Activated CD4-positive, alpha-beta T cell treated with anti-CD3 and anti-CD28 coated beads for 36 hours (primary cell): ENCODE data around the gene ALDH16A1. TPM values are rescaled to one million over a fixed set of nuclear protein-coding genes. Genes with fewer than 3 reads are reported as not detected.
A peak's percentile ranks its signal among the peaks of the same experiment; 100 is the strongest.

ENCODE experiments used
- ATAC-seq: fragments of 200-7000 bp; cut with Tn5 transposase; one replicate; pipeline ENCODE4 v1.10.0; 2021; ENCODE audit warnings: mild to moderate bottlenecking, moderate library complexity
- CTCF ChIA-PET: fragments of 350-600 bp; sonication (Branson Sonifier 250); formaldehyde crosslinking; loops from one replicate; lab custom pipeline; 2021; ENCODE audit warnings: antibody characterized with exemption; lab: Charles Lee
- POLR2A ChIA-PET: fragments of 350-600 bp; sonication (Branson Sonifier 250); formaldehyde crosslinking; loops from one replicate; lab custom pipeline; 2021; ENCODE audit warnings: antibody characterized with exemption, inconsistent platforms; lab: Charles Lee
- DNase-seq: peaks from one replicate; pipeline ENCODE4 v3.0.0-alpha.2; 2020
- H3K27ac Mint-ChIP-seq: one replicate; pipeline ENCODE4 v1.8.0; 2021; ENCODE audit warnings: mixed read lengths
- H3K27me3 Mint-ChIP-seq: one replicate; pipeline ENCODE4 v1.8.0; 2021; ENCODE audit warnings: mixed read lengths
- H3K36me3 Mint-ChIP-seq: one replicate; pipeline ENCODE4 v1.8.0; 2021; ENCODE audit warnings: low read depth, mixed read lengths
- H3K4me1 Mint-ChIP-seq: one replicate; pipeline ENCODE4 v1.8.0; 2021; ENCODE audit warnings: mixed read lengths
- H3K4me3 Mint-ChIP-seq: one replicate; pipeline ENCODE4 v1.8.0; 2021; ENCODE audit warnings: mild to moderate bottlenecking, moderate library complexity, mixed read lengths
- H3K9me3 Mint-ChIP-seq: one replicate; pipeline ENCODE4 v1.8.0; 2021; ENCODE audit warnings: low read depth, mixed read lengths
- intact Hi-C, 2 experiments: fragments of 100-400 bp; cut with DNase I in 1 of 2; cut with micrococcal nuclease in 1 of 2; formaldehyde crosslinking; loops; one replicate each; pipeline versions ENCODE4 v1.14.2 to v1.15.1; 2022 to 2024; cut with DNase I, micrococcal nuclease
- total RNA-seq, 2 experiments: library from RNA; stranded (reverse); gene quantifications; one replicate each; pipeline ENCODE4 v1.2.3, GENCODE V29; 2021

ALDH16A1 gene
- total RNA-seq, 2 experiments from 2014 or later: 26.8 to 33.3 TPM

- Mint-ChIP-seq H3K9me3 (no peaks in the 10 kb centered on the region), H3K4me3 (no peak overlapping the region), H3K4me1 (peaks cover 19% of the 10 kb centered on the region), H3K27ac (no peak overlapping the region), H3K27me3 (peaks cover 11% of the 10 kb centered on the region), H3K36me3 (no peaks in the 10 kb centered on the region)
- ChIA-PET CTCF (interaction anchor here (1.0 kb wide), 1 partner anchor 9 kb away, joined by 3 read pairs; no protein-coding TSS in a partner anchor), POLR2A (no interaction called here)
- intact Hi-C loops: no loop called here
- no peak for ATAC-seq
- no peak for DNase-seq
Observed at GRCh38 chr19:49415102-49415809, 37.8 kb upstream of the ALDH16A1 start.

- POLR2A ChIA-PET: no interaction called here
- CTCF ChIA-PET: interaction anchor here (1.0 kb wide), 1 partner anchor 8 kb away, joined by 3 read pairs; no protein-coding TSS in a partner anchor
- ATAC-seq (no peak), DNase-seq (no peak)
- Mint-ChIP-seq H3K27me3 (peaks cover 16% of the 10 kb centered on the region), H3K4me1 (peaks cover 21% of the 10 kb centered on the region), H3K4me3 (no peak overlapping the region), H3K27ac (no peak overlapping the region), H3K36me3 (no peaks in the 10 kb centered on the region), H3K9me3 (no peaks in the 10 kb centered on the region)
- intact Hi-C loops: no loop called here
Observed at GRCh38 chr19:49415810-49416200, 37.2 kb upstream of the ALDH16A1 start.

- intact Hi-C loops: no loop called here
- Mint-ChIP-seq H3K27me3 (peaks cover 29% of the 10 kb centered on the region), H3K4me3 (no peak overlapping the region), H3K9me3 (no peaks in the 10 kb centered on the region), H3K36me3 (no peaks in the 10 kb centered on the region), H3K27ac (no peak overlapping the region), H3K4me1 (peaks cover 18% of the 10 kb centered on the region)
- ATAC-seq (no peak), DNase-seq (no peak)
- ChIA-PET POLR2A (no interaction called here), CTCF (interaction anchor here (0.9 to 1.1 kb wide), 2 partner anchors 10 to 35 kb away, joined by 3 to 5 read pairs; partner anchors contain the start of gene PIH1D1)
Observed at GRCh38 chr19:49417088-49417487, 35.9 kb upstream of the ALDH16A1 start.

DNA sequence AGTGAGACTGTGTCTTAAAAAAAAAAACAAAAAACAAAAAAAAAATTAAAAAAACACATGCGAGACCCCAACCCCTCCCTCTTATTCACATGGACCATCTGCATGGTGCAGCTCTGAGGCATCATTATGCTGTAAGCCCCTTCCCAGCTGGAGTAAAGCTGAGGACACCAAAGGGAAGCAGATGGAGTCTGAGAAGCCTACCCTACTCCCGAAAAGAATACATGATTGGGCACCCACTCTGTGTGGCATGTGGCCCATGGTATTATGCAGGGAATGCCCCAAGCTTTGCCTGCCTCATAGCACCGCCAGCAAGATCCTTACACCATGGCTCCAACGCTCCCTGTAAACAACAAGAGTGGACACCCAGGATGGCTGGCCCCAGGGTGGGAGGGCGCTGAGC lies 34.5 kb upstream of the ALDH16A1 start:
- Mint-ChIP-seq H3K4me3 (no peak overlapping the region), H3K27me3 (peaks cover 38% of the 10 kb centered on the region), H3K9me3 (no peaks in the 10 kb centered on the region), H3K4me1 (peaks cover 23% of the 10 kb centered on the region), H3K36me3 (no peaks in the 10 kb centered on the region), H3K27ac (no peak overlapping the region)
- ATAC-seq (no peak), DNase-seq (no peak)
- intact Hi-C loops: no loop called here
- ChIA-PET POLR2A (no interaction called here), CTCF (interaction anchor here (0.7 to 1.9 kb wide), 5 partner anchors 9 to 163 kb away, joined by 3 to 9 read pairs (median 3); no protein-coding TSS in a partner anchor)

DNA sequence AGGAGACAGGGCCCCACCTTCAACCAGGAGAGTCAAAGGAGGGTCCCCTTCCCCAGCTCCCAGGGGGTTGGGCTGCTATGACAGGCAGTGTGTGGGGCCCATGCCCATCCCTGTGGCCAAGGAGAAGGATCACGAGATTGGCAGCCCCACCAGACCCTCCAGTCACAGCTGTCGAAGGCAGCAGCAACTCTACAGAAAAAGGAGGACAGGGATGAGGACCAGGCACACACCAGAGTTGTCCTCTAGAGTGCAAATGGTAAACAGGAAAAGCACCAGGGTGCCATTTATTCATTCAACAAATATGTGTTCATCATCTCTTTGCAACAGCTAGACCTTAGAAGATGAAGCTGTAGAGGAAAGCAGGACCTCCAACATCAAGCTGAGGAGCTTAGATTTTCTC lies 33.9 kb upstream of the ALDH16A1 start:
- H3K4me3 Mint-ChIP-seq: no peak overlapping the region
- H3K4me1 Mint-ChIP-seq: peaks cover 29% of the 10 kb centered on the region
- intact Hi-C loops: no loop called here
- peaks cover 44% of the 10 kb centered on the region for H3K27me3 Mint-ChIP-seq
- ChIA-PET CTCF (interaction anchor here (0.7 to 1.9 kb wide), 4 partner anchors 9 to 79 kb away, joined by 3 to 9 read pairs (median 4); no protein-coding TSS in a partner anchor), POLR2A (no interaction called here)
- no peaks in the 10 kb centered on the region for H3K36me3 Mint-ChIP-seq
- DNase-seq (no peak), ATAC-seq (no peak)
- no peak overlapping the region for H3K27ac Mint-ChIP-seq
- no peaks in the 10 kb centered on the region for H3K9me3 Mint-ChIP-seq

GRCh38 chr19:49420227-49420626 lies 32.8 kb upstream of the ALDH16A1 start:
- H3K9me3 Mint-ChIP-seq: no peaks in the 10 kb centered on the region
- no peak overlapping the region for H3K27ac Mint-ChIP-seq
- H3K4me1 Mint-ChIP-seq: peaks cover 32% of the 10 kb centered on the region
- POLR2A ChIA-PET: interaction anchor here (0.5 kb wide), 1 partner anchor 39 kb away, joined by 3 read pairs; no protein-coding TSS in a partner anchor
- H3K36me3 Mint-ChIP-seq: no peaks in the 10 kb centered on the region
- CTCF ChIA-PET: interaction anchor here (0.5 to 1.9 kb wide), 5 partner anchors 9 to 1787 kb away, joined by 3 to 9 read pairs (median 3); no protein-coding TSS in a partner anchor
- DNase-seq: no peak
- no peak for ATAC-seq
- no peak overlapping the region for H3K4me3 Mint-ChIP-seq
- H3K27me3 Mint-ChIP-seq: peaks cover 50% of the 10 kb centered on the region
- intact Hi-C loops: no loop called here

GRCh38 chr19:49421039-49421877 lies 31.8 kb upstream of the ALDH16A1 start:
- H3K27ac Mint-ChIP-seq: no peak overlapping the region
- DNase-seq: peak; percentile 73
- no peaks in the 10 kb centered on the region for H3K36me3 Mint-ChIP-seq
- intact Hi-C loops: no loop called here
- peak overlapping the region; percentile 14 for H3K4me3 Mint-ChIP-seq
- no peaks in the 10 kb centered on the region for H3K9me3 Mint-ChIP-seq
- ChIA-PET POLR2A (no interaction called here), CTCF (interaction anchor here (0.5 to 1.9 kb wide), 7 partner anchors 10 to 1786 kb away, joined by 3 to 5 read pairs (median 3); no protein-coding TSS in a partner anchor)
- H3K27me3 Mint-ChIP-seq: peaks cover 60% of the 10 kb centered on the region
- H3K4me1 Mint-ChIP-seq: peaks cover 32% of the 10 kb centered on the region
- peak; percentile 51 for ATAC-seq

GRCh38 chr19:49421878-49422202 lies 31.2 kb upstream of the ALDH16A1 start:
- Mint-ChIP-seq H3K4me1 (peaks cover 38% of the 10 kb centered on the region), H3K27ac (no peak overlapping the region), H3K4me3 (no peak overlapping the region), H3K9me3 (no peaks in the 10 kb centered on the region), H3K27me3 (peaks cover 66% of the 10 kb centered on the region), H3K36me3 (no peaks in the 10 kb centered on the region)
- ATAC-seq (no peak), DNase-seq (no peak)
- POLR2A ChIA-PET: no interaction called here
- CTCF ChIA-PET: interaction anchor here (0.8 to 1.9 kb wide), 4 partner anchors 13 to 160 kb away, joined by 3 to 5 read pairs (median 4); no protein-coding TSS in a partner anchor
- intact Hi-C loops: loop anchor here (1.0 to 2.0 kb wide), 3 partner anchors 13 to 59 kb away; partner anchors contain the start of gene DKKL1 (in 1 of the 2)

- no peaks in the 10 kb centered on the region for H3K9me3 Mint-ChIP-seq
- intact Hi-C loops: loop anchor here (1.0 to 2.0 kb wide), 3 partner anchors 14 to 59 kb away; partner anchors contain the start of gene DKKL1 (in 1 of the 2)
- no peaks in the 10 kb centered on the region for H3K36me3 Mint-ChIP-seq
- H3K27ac Mint-ChIP-seq: no peak overlapping the region
- H3K4me1 Mint-ChIP-seq: peaks cover 43% of the 10 kb centered on the region
- CTCF ChIA-PET: interaction anchor here (0.8 to 1.9 kb wide), 4 partner anchors 14 to 161 kb away, joined by 3 to 5 read pairs (median 4); no protein-coding TSS in a partner anchor
- DNase-seq (peak; percentile 83), ATAC-seq (peak; percentile 77)
- POLR2A ChIA-PET: no interaction called here
- peaks cover 72% of the 10 kb centered on the region for H3K27me3 Mint-ChIP-seq
- H3K4me3 Mint-ChIP-seq: peak overlapping the region; percentile 57
Observed at GRCh38 chr19:49422407-49423070, 30.5 kb upstream of the ALDH16A1 start.

DNA sequence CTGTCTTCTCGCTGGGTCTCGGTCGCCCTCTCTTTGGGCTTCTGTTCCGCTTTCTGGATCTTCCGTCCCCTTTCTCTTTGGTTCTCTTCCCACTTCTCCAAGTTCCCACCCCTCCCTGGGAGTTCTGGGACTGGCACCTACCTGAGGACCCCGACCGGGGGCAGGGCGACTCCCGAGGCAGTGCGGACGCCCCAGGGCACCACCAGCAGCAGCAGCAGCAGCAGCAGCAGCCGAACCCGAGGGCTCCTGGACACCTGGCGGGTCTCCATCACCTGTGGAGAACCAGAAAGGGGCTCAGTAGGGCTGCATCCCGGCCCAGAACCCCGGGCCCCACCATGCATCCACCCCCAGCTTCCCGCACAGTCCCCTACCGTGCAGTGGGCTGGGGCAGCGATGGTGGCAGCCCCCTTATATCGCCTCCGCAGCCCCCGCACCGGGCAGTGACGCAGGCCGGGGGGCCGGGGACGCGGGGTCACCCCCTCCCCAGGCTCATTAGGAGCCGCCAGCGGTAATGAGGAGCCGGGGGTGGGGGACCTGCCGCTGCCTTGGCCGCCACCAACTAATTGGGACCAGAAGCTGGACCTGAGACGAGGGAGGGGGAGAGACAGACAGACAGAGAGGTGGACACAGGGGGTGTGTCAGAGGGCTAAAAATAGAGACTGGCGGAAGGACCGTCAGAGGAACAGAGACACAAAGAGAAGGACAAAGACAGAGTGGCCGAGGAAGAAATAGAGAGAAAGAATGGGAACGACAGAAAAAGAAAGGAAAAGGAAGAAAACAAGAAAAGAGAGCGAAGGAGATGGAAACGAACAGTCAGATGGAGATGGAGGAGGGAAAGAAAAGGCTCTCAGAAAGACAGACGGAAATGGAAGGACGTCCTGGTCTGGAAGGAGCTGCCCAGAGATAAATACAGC lies 29.7 kb upstream of the ALDH16A1 start, which contains the start of gene PTH2:
TSS of gene PTH2 (minus strand) at position 371 of the 914 bp plus-strand sequence. CDS start at position 269, 102 bp downstream.
- H3K27me3 Mint-ChIP-seq: peaks cover 78% of the 10 kb centered on the region
- CTCF ChIA-PET: interaction anchor here (0.6 to 1.6 kb wide), 3 partner anchors 8 to 713 kb away, joined by 3 to 6 read pairs (median 3); no protein-coding TSS in a partner anchor

More for the DNA sequence above, 29.7 kb upstream of the ALDH16A1 start, which contains the start of gene PTH2:
- H3K27ac Mint-ChIP-seq: no peak within 1 kb of the TSS
- peak within 1 kb of the TSS; percentile 57 for H3K4me3 Mint-ChIP-seq
- ATAC-seq (no peak), DNase-seq (no peak)
- intact Hi-C loops: loop anchor here in 1 of 2 experiments (2.0 kb wide), 1 partner anchor 15 kb away; no protein-coding TSS in a partner anchor
- H3K36me3 Mint-ChIP-seq: no peaks in the 10 kb centered on the region
- H3K4me1 Mint-ChIP-seq: peaks cover 50% of the 10 kb centered on the region
- no peaks in the 10 kb centered on the region for H3K9me3 Mint-ChIP-seq
- POLR2A ChIA-PET: no interaction called here
